Stimulated activated naive CD8-positive, alpha-beta T cell treated with anti-CD3 and anti-CD28 coated beads, Interleukin-15, amount 100 ng/mL, for 72 hours (primary cell): Measurements from ENCODE around the gene ADAM11.
"Not testable (repeated sequence)": the region's sequence is repeated elsewhere in the genome, so short reads cannot be mapped to it uniquely, and the experiment has no call there.

Experiments
- ATAC-seq: fragments of 150-1000 bp; cut with Tn5 transposase; 2 replicates; pipeline ENCODE4 v1.10.0; 2021; ENCODE audit warnings: mild to moderate bottlenecking, moderate library complexity
- DNase-seq, 2 donors: peaks; one replicate each; pipeline ENCODE4 v3.0.0; 2021 to 2022
- H3K27ac Mint-ChIP-seq, 2 donors: one replicate each; pipeline ENCODE4 v1.8.0; 2022; ENCODE audit warnings: mild to moderate bottlenecking in 2 of 2, mixed read lengths in 2 of 2, moderate library complexity in 2 of 2
- H3K27me3 Mint-ChIP-seq: one replicate; pipeline ENCODE4 v1.8.0; 2022; ENCODE audit warnings: mixed read lengths
- H3K4me1 Mint-ChIP-seq: one replicate; pipeline ENCODE4 v1.8.0; 2022; ENCODE audit warnings: mild to moderate bottlenecking, mixed read lengths
- H3K4me3 Mint-ChIP-seq, 2 donors: one replicate each; pipeline ENCODE4 v1.8.0; 2022; ENCODE audit warnings: mild to moderate bottlenecking in 2 of 2, mixed read lengths in 2 of 2, moderate library complexity in 1 of 2
- H3K9me3 Mint-ChIP-seq, 2 donors: one replicate each; pipeline ENCODE4 v1.8.0; 2022; ENCODE audit warnings: mixed read lengths in 2 of 2

ADAM11 gene

DNA sequence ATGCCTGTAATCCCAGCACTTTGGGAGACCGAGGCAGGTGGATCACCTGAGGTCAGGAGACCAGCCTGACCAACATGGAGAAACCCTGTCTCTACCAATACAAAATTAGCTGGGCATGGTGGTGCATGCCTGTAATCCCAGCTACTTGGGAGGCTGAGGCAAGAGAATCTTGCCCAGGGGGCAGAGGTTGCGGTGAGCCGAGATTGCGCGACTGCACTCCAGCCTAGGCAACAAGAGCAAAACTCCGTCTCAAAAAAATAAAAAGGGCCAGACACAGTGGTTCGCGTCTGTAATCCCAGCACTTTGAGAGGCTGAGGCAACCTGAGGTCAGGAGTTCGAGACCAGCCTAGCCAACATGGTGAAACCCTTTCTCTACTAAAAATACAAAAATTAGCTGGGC, 66.4 kb downstream of the ADAM11 start:
- not testable (repeated sequence) for DNase-seq, H3K27ac Mint-ChIP-seq, H3K4me3 Mint-ChIP-seq, H3K9me3 Mint-ChIP-seq, ATAC-seq
- Mint-ChIP-seq H3K27me3 (peaks cover 47% of the 10 kb centered on the region), H3K4me1 (peaks cover 12% of the 10 kb centered on the region)

DNA sequence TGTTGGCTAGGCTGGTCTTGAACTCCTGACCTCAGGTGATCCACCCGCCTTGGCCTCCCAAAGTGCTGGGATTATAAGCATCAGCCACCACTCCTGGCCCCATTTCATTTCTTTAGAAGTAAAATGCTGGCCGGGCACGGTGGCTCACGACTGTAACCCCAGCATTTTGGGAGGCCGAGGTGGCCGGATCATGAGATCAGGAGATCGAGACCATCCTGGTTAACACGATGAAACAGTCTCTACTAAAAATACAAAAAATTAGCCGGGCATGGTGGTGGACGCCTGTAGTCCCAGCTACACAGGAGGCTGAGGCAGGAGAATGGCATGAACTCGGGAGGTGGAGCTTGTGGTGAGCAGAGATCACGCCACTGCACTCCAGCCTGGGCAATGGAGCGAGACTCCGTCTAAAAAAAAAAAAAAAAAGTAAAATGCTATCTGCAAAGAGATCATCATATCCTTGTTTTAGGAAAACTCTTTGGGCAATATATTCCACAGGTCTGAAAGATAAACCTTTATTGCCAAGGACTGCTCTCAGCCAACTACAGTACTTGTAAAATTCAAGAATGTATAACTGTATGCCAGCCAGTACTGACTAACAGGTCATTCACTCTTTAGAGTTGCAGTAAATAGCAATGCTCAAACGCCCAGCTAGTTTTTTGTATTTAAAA, 67.5 kb downstream of the ADAM11 start:
- H3K27me3 Mint-ChIP-seq, result peaks cover 57% of the 10 kb centered on the region
- H3K9me3 Mint-ChIP-seq, result no peaks in the 10 kb centered on the region
- DNase-seq (no peak), ATAC-seq (no peak)
- H3K27ac Mint-ChIP-seq, result no peak overlapping the region
- H3K4me3 Mint-ChIP-seq, result no peak overlapping the region
- H3K4me1 Mint-ChIP-seq, result peaks cover 16% of the 10 kb centered on the region

DNA sequence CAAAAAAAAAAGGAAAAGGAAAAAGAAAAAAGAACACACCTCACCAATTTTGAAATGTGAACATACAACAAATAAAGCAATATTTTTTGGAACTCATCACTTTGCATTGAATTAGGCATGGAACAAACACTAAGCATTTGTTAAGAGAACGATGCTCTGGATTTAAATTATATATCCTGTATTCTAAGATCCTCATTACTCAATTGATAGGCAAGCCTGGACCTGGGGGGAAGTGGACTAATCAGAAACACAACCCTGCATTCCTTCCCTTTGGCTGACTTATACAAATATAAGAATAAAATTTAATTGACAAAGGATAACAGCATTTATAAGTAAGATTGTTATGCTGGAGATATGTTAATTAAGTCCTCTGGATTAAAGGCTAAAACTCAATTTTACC, 69.1 kb downstream of the ADAM11 start:
- DNase-seq, result no peak
- Mint-ChIP-seq H3K4me1 (peaks cover 16% of the 10 kb centered on the region), H3K9me3 (no peaks in the 10 kb centered on the region), H3K4me3 (no peak overlapping the region), H3K27ac (no peak overlapping the region), H3K27me3 (peaks cover 72% of the 10 kb centered on the region)
- no peak for ATAC-seq

DNA sequence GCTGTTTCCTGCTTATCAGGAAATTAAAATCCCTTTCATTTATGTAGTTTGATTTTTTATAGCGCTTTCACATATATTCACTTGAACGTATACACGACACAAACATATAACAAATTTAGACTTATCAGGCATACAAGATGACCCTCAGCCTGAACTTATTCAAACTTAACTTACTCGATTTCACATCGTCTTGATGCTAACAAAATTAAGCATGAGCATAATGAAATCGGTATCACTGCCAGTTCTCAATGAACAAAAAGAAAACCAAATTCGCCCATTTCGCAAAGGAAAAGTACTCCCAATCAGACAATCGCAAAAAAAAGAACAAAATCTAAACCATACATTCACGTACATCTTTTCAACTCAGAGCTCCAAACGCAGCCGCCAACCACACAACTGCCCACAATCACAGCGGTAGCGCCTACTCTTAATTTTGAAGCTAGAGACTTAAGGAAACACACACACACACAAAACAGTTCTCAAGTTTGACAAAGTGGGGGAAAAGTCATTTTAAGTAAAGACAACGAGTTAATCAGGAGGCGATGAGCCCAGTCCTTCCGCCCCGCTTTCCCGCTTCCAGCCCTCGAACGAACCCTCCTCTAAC, 70.2 kb downstream of the ADAM11 start:
- Mint-ChIP-seq H3K9me3 (no peaks in the 10 kb centered on the region), H3K4me3 (peak overlapping the region; percentile 86 to 92), H3K4me1 (peaks cover 16% of the 10 kb centered on the region), H3K27me3 (peaks cover 68% of the 10 kb centered on the region), H3K27ac (peak overlapping the region; percentile 76 to 86)
- ATAC-seq (no peak), DNase-seq (peak in 1 of 2 donors; percentile 6)

DNA sequence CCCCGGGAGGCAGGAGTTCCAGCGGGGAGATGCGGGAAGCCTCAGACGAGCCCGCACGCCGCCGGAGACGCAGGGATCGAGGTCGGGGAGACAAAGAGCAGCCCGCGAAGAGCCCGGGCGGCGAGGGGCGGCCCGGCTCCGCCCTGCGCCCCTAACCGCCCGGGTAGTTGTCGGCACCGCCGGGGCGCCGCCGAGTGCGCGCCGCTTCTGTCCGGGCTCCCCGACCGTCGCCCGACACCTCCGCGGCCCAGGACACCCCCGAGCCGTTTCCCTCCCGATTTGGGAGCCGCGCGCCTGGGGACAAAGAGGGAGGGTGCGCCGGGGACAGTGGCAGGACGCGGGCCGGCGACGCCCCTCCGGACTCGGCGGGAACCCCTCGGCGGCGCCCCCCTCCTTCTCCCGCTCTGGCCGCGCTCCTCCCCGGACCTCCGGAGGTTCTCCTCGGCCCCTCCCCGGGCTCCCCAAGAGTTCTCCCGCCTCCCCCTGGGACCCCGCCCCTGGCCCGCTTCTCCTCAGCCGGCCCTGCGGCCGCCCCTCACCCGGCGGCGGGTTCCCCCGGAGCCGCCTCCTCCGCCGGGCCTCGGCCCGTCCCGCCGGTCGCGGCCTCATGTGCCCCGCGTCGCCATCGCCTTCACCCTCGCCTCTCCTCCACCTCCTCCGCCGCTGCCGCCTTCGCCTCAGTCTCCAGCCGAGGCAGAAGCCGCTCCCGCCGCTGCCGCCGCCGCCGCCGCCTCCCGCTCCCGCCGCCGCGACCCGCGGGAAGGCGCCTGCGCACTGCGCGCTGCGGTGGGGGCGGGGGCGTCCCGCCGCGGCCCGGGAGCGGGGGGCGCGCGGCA, 71.0 kb downstream of the ADAM11 start, which contains the start of gene GJC1:
Gene GJC1 (minus strand): TSS at position 765 of the 836 bp plus-strand sequence. CDS start 24,470 bp downstream, outside the sequence.
- H3K27me3 Mint-ChIP-seq, result peaks cover 61% of the 10 kb centered on the region
- ATAC-seq, result peak; percentile 81
- peak within 1 kb of the TSS; percentile 76 to 86 for H3K27ac Mint-ChIP-seq
- peak within 1 kb of the TSS; percentile 86 to 92 for H3K4me3 Mint-ChIP-seq
- H3K4me1 Mint-ChIP-seq, result peaks cover 16% of the 10 kb centered on the region
- peak; percentile 21 to 22 for DNase-seq
- no peaks in the 10 kb centered on the region for H3K9me3 Mint-ChIP-seq

DNA sequence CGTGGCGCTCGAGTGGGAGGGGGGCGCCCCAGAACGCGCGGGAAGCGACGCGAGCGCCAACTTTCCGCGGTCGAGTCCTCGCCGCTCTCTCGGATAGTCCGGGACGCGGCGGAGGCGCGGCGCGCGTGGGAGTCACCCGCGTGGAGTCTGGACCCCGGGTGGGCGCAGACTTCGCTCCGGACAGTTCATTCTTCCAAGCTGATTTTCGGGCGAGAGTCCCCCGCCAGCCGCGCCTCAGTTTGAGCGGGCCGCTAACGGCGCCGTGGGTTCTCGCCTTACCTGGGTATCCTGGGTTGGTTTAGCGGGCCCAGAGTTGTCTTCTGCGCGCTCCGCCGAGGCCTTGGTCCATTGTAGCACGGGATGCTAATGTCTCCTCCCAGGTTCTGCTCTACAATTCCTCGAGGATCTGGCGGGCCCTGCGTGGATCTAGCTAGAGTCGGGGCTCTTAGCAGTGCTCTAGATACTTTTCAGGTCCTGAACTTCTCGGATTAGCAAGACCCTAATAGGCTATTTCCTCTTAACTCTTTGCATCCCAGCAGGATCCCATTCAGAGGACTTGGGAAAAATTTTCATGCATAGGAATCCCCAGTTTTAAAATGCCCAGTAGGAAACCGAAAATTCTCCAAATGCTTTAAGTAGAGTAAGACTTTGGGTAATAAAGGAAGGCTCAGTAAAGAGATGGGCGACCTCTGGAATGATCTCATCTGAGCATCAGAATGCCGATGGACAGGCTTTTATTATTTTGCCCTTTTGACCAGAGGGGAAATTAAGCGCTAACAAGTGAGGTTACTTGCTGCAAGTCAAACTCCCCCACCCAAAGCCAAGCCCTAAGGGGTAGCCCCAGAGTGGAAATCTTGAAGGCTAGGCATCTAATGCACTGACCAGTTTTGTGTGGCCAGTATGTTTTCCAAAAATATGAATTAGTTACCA, 71.8 kb downstream of the ADAM11 start:
- Mint-ChIP-seq H3K27me3 (peaks cover 68% of the 10 kb centered on the region), H3K9me3 (no peaks in the 10 kb centered on the region), H3K4me3 (peak overlapping the region; percentile 68 to 77), H3K4me1 (peaks cover 16% of the 10 kb centered on the region), H3K27ac (no peak overlapping the region)
- DNase-seq (peak; percentile 8 to 17), ATAC-seq (peak; percentile 29)

DNA sequence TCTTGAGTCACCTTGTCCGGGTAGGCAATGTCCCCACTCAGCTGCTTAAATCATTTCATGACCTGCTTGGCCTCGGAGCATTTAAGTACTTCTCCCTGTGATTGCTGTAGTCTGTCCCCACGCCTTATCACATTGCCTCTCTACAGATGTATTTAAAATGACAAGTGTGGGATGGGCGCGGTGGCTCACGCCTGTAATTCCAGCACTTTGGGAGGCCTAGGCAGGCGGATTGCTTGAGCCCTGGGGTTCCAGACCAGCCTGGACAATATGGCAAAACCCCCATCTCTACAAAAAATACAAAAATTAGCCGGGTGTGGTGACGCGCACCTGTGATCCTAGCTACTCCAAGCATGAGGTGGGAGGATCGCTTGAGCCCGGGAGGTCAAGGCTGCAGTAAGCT, 72.6 kb downstream of the ADAM11 start:
- Mint-ChIP-seq H3K27me3 (peaks cover 68% of the 10 kb centered on the region), H3K9me3 (no peaks in the 10 kb centered on the region), H3K27ac (no peak overlapping the region), H3K4me3 (no peak overlapping the region), H3K4me1 (peaks cover 16% of the 10 kb centered on the region)
- DNase-seq (no peak), ATAC-seq (no peak)
